GM12801 (cell line): ENCODE data around the gene MEOX2.

Experiments used
- TF ChIP-seq, protein P1 (sequence below): IDR thresholded peaks from one replicate; pipeline ENCODE4 v1.5.1; 2011; ENCODE audit warnings: control low read depth; ENCODE audit not compliant: insufficient read length; ENCODE audit errors: extremely low read depth

Gene MEOX2

DNA sequence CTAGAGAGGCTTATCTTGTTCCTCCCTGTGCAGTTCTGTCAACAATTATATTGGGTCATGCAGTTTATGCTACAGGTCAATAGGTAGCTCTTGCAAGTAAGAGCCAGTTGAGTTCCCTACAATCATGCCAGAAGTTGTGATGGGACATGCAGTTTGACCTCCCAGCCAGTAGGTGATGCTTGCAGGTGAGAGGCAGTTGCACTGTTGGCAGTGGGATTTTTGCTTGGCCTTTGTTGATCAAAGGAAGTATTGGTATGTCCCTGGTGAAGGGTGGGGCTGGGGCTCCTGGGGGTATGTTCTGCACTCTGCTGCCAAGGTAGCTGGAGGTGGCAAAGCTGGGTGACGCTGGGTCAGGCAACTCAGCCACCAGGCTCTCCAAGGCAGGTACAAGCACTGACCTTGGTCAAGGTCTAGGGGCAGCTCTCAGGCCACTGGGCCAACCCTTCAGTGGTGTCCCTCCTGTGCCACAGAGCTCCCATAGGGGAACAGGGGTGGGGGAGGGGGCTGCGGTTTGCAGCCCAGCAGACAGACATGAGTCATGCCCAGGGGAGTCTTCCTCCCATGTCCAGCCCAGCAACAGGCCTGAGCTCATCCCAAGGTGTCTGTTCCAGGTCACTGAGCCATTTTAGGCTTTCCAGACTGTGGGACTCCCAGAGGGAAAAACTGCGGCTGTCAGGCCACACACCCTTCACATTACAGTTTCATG is 43.3 kb downstream of the MEOX2 start:
- TF ChIP-seq, protein P1, sequence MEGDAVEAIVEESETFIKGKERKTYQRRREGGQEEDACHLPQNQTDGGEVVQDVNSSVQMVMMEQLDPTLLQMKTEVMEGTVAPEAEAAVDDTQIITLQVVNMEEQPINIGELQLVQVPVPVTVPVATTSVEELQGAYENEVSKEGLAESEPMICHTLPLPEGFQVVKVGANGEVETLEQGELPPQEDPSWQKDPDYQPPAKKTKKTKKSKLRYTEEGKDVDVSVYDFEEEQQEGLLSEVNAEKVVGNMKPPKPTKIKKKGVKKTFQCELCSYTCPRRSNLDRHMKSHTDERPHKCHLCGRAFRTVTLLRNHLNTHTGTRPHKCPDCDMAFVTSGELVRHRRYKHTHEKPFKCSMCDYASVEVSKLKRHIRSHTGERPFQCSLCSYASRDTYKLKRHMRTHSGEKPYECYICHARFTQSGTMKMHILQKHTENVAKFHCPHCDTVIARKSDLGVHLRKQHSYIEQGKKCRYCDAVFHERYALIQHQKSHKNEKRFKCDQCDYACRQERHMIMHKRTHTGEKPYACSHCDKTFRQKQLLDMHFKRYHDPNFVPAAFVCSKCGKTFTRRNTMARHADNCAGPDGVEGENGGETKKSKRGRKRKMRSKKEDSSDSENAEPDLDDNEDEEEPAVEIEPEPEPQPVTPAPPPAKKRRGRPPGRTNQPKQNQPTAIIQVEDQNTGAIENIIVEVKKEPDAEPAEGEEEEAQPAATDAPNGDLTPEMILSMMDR: no peak

DNA sequence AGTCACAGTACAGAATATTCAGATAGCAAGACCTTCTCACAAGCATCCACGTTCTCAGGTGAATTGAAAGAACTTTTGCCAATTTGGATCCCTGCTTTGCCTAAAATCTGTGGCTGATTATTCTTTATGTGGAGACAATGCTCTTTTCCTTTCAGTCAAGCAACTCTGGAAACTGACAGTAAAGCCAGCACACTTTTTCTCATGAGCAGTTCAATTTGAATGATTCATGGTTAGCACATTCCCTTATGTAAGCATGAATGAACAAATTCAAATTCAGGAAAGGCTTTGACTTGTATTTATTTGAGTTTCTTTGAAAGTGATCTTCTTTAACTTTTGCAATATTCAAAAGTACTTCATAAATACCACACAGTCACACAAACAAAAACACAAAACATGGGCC is 57.6 kb downstream of the MEOX2 start:
- TF ChIP-seq, protein P1: no peak

DNA sequence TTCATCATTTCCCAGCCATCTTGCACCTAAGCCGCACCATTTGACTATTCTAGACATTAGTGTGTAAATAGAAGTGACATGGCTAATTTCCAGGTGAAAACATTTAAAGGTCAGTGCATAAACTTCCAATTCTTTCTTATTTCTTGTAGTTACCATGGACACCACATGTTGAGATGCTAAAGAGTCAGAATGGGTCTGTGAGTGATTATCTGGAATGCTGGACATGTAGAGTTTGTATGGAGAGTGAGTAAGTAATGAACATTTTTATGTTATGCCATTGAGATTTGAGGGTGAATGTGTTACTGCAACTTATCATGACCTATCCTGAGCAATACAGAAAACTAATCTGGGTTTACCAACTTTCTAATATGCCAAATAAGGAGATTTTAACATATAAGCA is 60.4 kb downstream of the MEOX2 start:
- TF ChIP-seq, protein P1: no peak

DNA sequence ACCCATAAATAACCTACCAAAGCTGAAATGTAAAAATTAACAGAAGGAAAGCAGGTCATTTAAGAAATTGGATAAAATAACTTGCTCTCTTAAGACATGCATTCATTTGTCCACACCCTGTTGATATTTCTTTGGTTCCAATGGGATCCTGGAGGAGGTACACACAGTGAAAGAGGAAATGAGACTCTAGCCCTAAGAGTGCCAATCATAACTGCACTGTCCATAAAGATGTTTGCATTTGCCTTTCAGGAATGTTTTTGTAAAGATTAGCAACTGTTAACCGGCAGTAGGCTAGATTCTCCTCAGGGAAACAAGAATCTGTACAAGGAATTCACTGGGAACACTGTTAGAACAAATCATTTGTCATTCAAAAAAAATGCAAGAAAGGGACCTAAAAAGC is 61.0 kb downstream of the MEOX2 start:
- TF ChIP-seq, protein P1: no peak

DNA sequence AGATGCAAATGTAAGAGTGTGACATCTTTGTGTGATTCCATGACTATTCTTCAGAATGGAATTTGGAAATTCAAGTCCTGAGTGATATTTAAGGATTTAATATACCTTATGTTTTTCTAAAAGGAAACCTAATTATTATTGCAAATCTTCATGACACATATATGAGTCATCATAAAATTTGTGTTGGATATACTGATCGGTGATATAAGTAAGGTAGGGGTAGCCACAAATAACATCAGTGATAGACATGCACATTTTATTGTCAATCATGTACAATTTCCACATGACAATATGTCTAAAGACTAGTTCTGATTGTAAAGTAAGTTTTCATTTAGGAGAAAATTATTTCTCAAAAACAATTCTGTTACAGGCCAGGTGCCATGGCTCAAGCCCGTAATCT is 65.0 kb downstream of the MEOX2 start:
- TF ChIP-seq, protein P1: no peak

DNA sequence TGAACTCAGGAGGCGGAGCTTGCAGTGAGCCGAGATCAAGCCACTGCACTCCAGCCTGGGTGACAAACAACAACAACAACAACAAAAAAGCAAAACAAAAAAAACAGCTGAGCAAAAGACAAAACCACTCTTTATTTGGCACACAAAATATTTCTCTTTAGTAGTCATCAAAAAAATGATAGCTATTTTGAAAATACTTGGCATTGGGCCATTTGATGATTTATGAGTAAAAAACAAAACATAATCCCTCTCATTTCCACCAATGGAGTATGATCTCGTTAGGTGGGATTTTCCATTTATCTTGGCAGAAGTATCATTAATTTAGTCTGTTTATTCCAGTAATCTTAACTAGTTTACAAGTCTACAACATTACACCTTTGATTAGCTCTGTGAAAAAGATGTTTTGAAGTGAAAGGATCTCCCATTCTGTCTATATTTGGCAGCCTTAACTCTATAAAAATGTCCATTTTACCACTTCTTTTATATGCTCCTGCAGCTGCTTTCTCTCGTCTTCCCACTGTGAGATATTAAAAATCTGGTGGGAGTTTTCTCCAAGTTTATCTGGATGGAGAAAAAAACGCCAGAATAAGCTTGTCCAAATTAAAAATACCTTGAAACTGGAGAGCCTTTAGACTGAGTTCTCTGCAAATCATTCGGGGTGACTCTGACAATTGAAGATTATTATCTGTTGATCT is 65.8 kb downstream of the MEOX2 start:
- TF ChIP-seq, protein P1: no peak

DNA sequence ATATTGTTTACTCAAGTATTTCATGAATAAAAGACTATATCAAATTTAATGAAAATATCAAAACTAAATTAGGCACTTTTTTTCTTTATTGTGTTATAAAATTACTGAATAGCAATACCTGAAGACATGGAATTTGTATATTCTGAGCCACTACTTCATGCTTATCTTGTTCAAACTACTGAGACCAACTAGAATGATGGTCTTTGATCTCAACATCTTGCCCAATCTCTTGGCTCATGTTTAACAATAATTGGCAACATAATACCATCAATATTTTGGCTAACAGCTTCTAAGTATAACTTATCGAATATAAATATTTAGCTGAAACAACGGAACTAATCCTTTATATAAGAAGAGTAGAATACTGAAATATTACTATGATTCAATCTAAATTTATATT is 68.2 kb downstream of the MEOX2 start:
- TF ChIP-seq, protein P1: no peak
